Mesenchymal stem cell (in vitro differentiated cells and primary cell): ENCODE measurements around the gene WDR1.

Experiments used
- DNase-seq: peaks from one replicate; pipeline ENCODE4 v3.0.0-alpha.2; 2013
- H2AFZ ChIP-seq: one replicate; pipeline ENCODE4 v1.6.1; 2013; ENCODE audit warnings: low read depth, mild to moderate bottlenecking, control low read depth, inconsistent platforms, low read length, moderate library complexity
- H2AK5ac ChIP-seq: 2 replicates; pipeline ENCODE4 v1.6.1; 2013; ENCODE audit warnings: low read length, moderate library complexity, mild to moderate bottlenecking, inconsistent platforms; ENCODE audit not compliant: severe bottlenecking
- H2BK120ac ChIP-seq: one replicate; pipeline ENCODE4 v1.6.1; 2013; ENCODE audit warnings: low read depth, mild to moderate bottlenecking, inconsistent platforms, low read length, moderate library complexity
- H2BK12ac ChIP-seq, 2 experiments: one replicate each; pipeline ENCODE4 v1.6.1; 2013; ENCODE audit warnings: inconsistent platforms in 2 of 2, low read length in 2 of 2, mild to moderate bottlenecking in 2 of 2, moderate library complexity in 2 of 2, control low read depth in 1 of 2
- H2BK15ac ChIP-seq: one replicate; pipeline ENCODE4 v1.6.1; 2013; ENCODE audit warnings: mild to moderate bottlenecking, low read depth, inconsistent platforms; ENCODE audit not compliant: poor library complexity, severe bottlenecking
- H2BK5ac ChIP-seq: 2 replicates; pipeline ENCODE4 v1.6.1; 2013; ENCODE audit warnings: low read depth, mild to moderate bottlenecking, low read length, control low read depth, inconsistent platforms; ENCODE audit not compliant: poor library complexity, severe bottlenecking
- H3K14ac ChIP-seq, 2 experiments: one replicate each; pipeline ENCODE4 v1.6.1; 2013; ENCODE audit warnings: inconsistent platforms in 2 of 2, low read length in 2 of 2, control low read depth in 1 of 2, mild to moderate bottlenecking in 1 of 2, moderate library complexity in 1 of 2
- H3K18ac ChIP-seq, 2 experiments: one replicate each; pipeline ENCODE4 v1.6.1; 2013; ENCODE audit warnings: inconsistent platforms in 2 of 2, low read length in 2 of 2, control low read depth in 1 of 2, low read depth in 1 of 2, mild to moderate bottlenecking in 1 of 2
- H3K23ac ChIP-seq, 2 experiments: one replicate each; pipeline ENCODE4 v1.6.1; 2013; ENCODE audit warnings: inconsistent platforms in 2 of 2, low read length in 2 of 2, mild to moderate bottlenecking in 2 of 2, moderate library complexity in 2 of 2, control low read depth in 1 of 2
- H3K27ac ChIP-seq: 2 replicates; pipeline ENCODE4 v1.5.1; 2013; ENCODE audit warnings: mild to moderate bottlenecking, moderate library complexity, low read length, control low read depth, inconsistent platforms; ENCODE audit not compliant: poor library complexity, severe bottlenecking
- H3K27me3 ChIP-seq, 2 experiments: 2 replicates each; pipeline versions ENCODE4 v1.6.1 to v1.7.0; 2013; ENCODE audit warnings: low read length in 2 of 2, mild to moderate bottlenecking in 2 of 2, moderate library complexity in 2 of 2, control low read depth in 1 of 2, inconsistent platforms in 1 of 2; ENCODE audit not compliant: control insufficient read depth in 1 of 2, insufficient read depth in 1 of 2
- H3K36me3 ChIP-seq, 2 experiments: 2 replicates each; pipeline versions ENCODE4 v1.6.1 to v1.7.0; 2013; ENCODE audit warnings: low read length in 2 of 2, control low read depth in 1 of 2, inconsistent platforms in 1 of 2, low read depth in 1 of 2, mild to moderate bottlenecking in 1 of 2; ENCODE audit not compliant: insufficient read depth in 2 of 2, control insufficient read depth in 1 of 2
- H3K4ac ChIP-seq, 2 experiments: one replicate each; pipeline ENCODE4 v1.6.1; 2013; ENCODE audit warnings: inconsistent platforms in 2 of 2, low read length in 2 of 2, mild to moderate bottlenecking in 2 of 2, moderate library complexity in 2 of 2, control low read depth in 1 of 2, low read depth in 1 of 2
- H3K4me1 ChIP-seq: 2 replicates; pipeline ENCODE4 v1.6.1; 2013; ENCODE audit warnings: low read depth, low read length, control low read depth; ENCODE audit not compliant: control insufficient read depth, insufficient read depth
- H3K4me2 ChIP-seq: 2 replicates; pipeline ENCODE4 v1.6.1; 2013; ENCODE audit warnings: low read length, mild to moderate bottlenecking, inconsistent platforms; ENCODE audit not compliant: poor library complexity, severe bottlenecking
- H3K4me3 ChIP-seq, 2 experiments: 2 replicates each; pipeline versions ENCODE4 v1.5.1 to v1.7.0; 2013; ENCODE audit warnings: low read length in 2 of 2, mild to moderate bottlenecking in 2 of 2, control low read depth in 1 of 2, low read depth in 1 of 2; ENCODE audit not compliant: insufficient read depth in 1 of 2
- H3K79me1 ChIP-seq: replicated peaks from 2 replicates; pipeline ENCODE4 v1.6.1; 2013; ENCODE audit warnings: mild to moderate bottlenecking, control low read depth, low read length, inconsistent platforms; ENCODE audit not compliant: poor library complexity, severe bottlenecking
- H3K9ac ChIP-seq: 2 replicates; pipeline ENCODE4 v1.7.0; 2013; ENCODE audit warnings: mild to moderate bottlenecking, low read length, moderate library complexity
- H3K9me3 ChIP-seq: 2 replicates; pipeline ENCODE4 v1.7.0; 2013; ENCODE audit warnings: mild to moderate bottlenecking, low read length; ENCODE audit not compliant: control insufficient read depth
- H4K8ac ChIP-seq: one replicate; pipeline ENCODE4 v1.6.1; 2013; ENCODE audit warnings: inconsistent platforms, mild to moderate bottlenecking, low read length, moderate library complexity
- H4K91ac ChIP-seq: one replicate; pipeline ENCODE4 v1.6.1; 2013; ENCODE audit warnings: mild to moderate bottlenecking, low read length, inconsistent platforms
- WGBS: methylation state at CpG from one replicate; pipeline ENCODE4 v1.1.7; 2013; ENCODE audit warnings: mixed read lengths; 5-methylcytosine and 5-hydroxymethylcytosine counted together

Gene WDR1

GRCh38 chr4:10066670-10067651, 49.6 kb downstream of the WDR1 start:
- peaks cover 4% of the 10 kb centered on the region for H3K79me1 ChIP-seq
- H4K8ac ChIP-seq = no peak overlapping the region
- 96% methylated on average over 15 of the region's 15 CpGs for WGBS
- H2AK5ac ChIP-seq = no peak overlapping the region
- no peaks in the 10 kb centered on the region for H3K27me3 ChIP-seq
- H3K9me3 ChIP-seq = no peaks in the 10 kb centered on the region
- H2AFZ ChIP-seq = no peak overlapping the region
- H2BK120ac ChIP-seq = no peak overlapping the region
- H3K4me3 ChIP-seq = no peak overlapping the region
- H2BK5ac ChIP-seq = no peak overlapping the region
- peaks cover 2% of the 10 kb centered on the region for H3K4me1 ChIP-seq
- H3K27ac ChIP-seq = no peak overlapping the region
- H3K14ac ChIP-seq = no peak overlapping the region
- no peak overlapping the region for H4K91ac ChIP-seq
- no peak overlapping the region for H2BK12ac ChIP-seq
- H2BK15ac ChIP-seq = no peak overlapping the region
- peaks cover 17 to 66% of the 10 kb centered on the region in 2 experiments for H3K36me3 ChIP-seq
- H3K18ac ChIP-seq = no peak overlapping the region
- H3K23ac ChIP-seq = no peak overlapping the region
- H3K9ac ChIP-seq = no peak overlapping the region
- H3K4me2 ChIP-seq = no peak overlapping the region
- no peak for DNase-seq
- H3K4ac ChIP-seq = no peak overlapping the region

- Histone ChIP-seq H3K27me3 (no peaks in the 10 kb centered on the region), H3K9ac (no peak overlapping the region), H3K18ac (no peak overlapping the region), H2AFZ (no peak overlapping the region), H2BK120ac (no peak overlapping the region), H3K14ac (no peak overlapping the region), H2AK5ac (no peak overlapping the region), H4K8ac (no peak overlapping the region), H2BK12ac (no peak overlapping the region), H3K27ac (no peak overlapping the region), H3K23ac (no peak overlapping the region), H3K4ac (no peak overlapping the region), H2BK15ac (no peak overlapping the region), H4K91ac (no peak overlapping the region), H3K4me2 (no peak overlapping the region), H3K79me1 (peaks cover 4% of the 10 kb centered on the region), H3K36me3 (peaks cover 16 to 59% of the 10 kb centered on the region in 2 experiments), H3K4me3 (no peak overlapping the region), H3K9me3 (no peaks in the 10 kb centered on the region), H3K4me1 (peaks cover 2% of the 10 kb centered on the region), H2BK5ac (no peak overlapping the region)
- WGBS = 100% methylated on average over 1 of the region's 2 CpGs
- no peak for DNase-seq
These were observed 50.4 kb downstream of the WDR1 start for GRCh38 chr4:10066206-10066605.

- Histone ChIP-seq H4K91ac (no peak overlapping the region), H2BK15ac (no peak overlapping the region), H3K4me2 (no peak overlapping the region), H3K27me3 (no peaks in the 10 kb centered on the region), H3K14ac (no peak overlapping the region), H4K8ac (no peak overlapping the region), H3K9ac (peak overlapping the region; percentile 16), H2BK120ac (no peak overlapping the region), H2AK5ac (no peak overlapping the region), H2AFZ (no peak overlapping the region), H3K23ac (no peak overlapping the region), H3K4me3 (no peak overlapping the region), H2BK12ac (no peak overlapping the region), H3K18ac (no peak overlapping the region), H2BK5ac (no peak overlapping the region), H3K36me3 (peaks cover 7 to 37% of the 10 kb centered on the region in 2 experiments), H3K79me1 (no peaks in the 10 kb centered on the region), H3K9me3 (no peaks in the 10 kb centered on the region), H3K4me1 (peaks cover 2% of the 10 kb centered on the region), H3K4ac (no peak overlapping the region), H3K27ac (no peak overlapping the region)
- DNase-seq = peak; percentile 51
- 53% methylated on average over 8 of the region's 9 CpGs for WGBS
These were observed 52.9 kb downstream of the WDR1 start for GRCh38 chr4:10063544-10064300.
